NCI-H2107 (cell line): Measurements from ENCODE around the gene SEC24C.
A peak's percentile ranks its signal among the peaks of the same experiment; 100 is the strongest.
"Not testable (repeated sequence)": the region's sequence is repeated elsewhere in the genome, so short reads cannot be mapped to it uniquely, and the experiment has no call there.

Experiments used
- DNase-seq: peaks from one replicate; lab custom pipeline; 2025; lab: John Stamatoyannopoulos, UW

SEC24C gene

GRCh38 chr10:73773152-73773879 is 29.1 kb downstream of the SEC24C start:
- no peak for DNase-seq

GRCh38 chr10:73774637-73775036 is 30.5 kb downstream of the SEC24C start:
- no peak for DNase-seq

- DNase-seq, result no peak
Observed at GRCh38 chr10:73779018-73779417, 34.8 kb downstream of the SEC24C start.

- no peak for DNase-seq
Observed at GRCh38 chr10:73779539-73780197, 35.5 kb downstream of the SEC24C start.

- no peak for DNase-seq
Observed at GRCh38 chr10:73780301-73780700, 36.1 kb downstream of the SEC24C start.

- no peak for DNase-seq
Observed at GRCh38 chr10:73780966-73781365, 36.8 kb downstream of the SEC24C start.

- no peak for DNase-seq
Observed at GRCh38 chr10:73781548-73781878, 37.3 kb downstream of the SEC24C start.

GRCh38 chr10:73781879-73782748 is 37.9 kb downstream of the SEC24C start, which contains the start of gene CHCHD1:
CHCHD1 (plus strand) TSS chr10:73782048; CDS start chr10:73782076, 28 bp downstream.
- DNase-seq, result peak; percentile 38

GRCh38 chr10:73782749-73783085 is 38.5 kb downstream of the SEC24C start:
- no peak for DNase-seq

GRCh38 chr10:73785211-73785720 is 41.1 kb downstream of the SEC24C start, which contains the start of gene ZSWIM8:
ZSWIM8 (plus strand) TSS chr10:73785606; CDS start chr10:73785879, 273 bp downstream.
- peak; percentile 75 for DNase-seq

GRCh38 chr10:73785721-73786511 is 41.7 kb downstream of the SEC24C start:
- no peak for DNase-seq

- no peak for DNase-seq
Observed at GRCh38 chr10:73786512-73786885, 42.3 kb downstream of the SEC24C start.

GRCh38 chr10:73787031-73787800 is 43.0 kb downstream of the SEC24C start:
- not testable (repeated sequence) for DNase-seq

- no peak for DNase-seq
Observed at GRCh38 chr10:73788864-73789658, 44.9 kb downstream of the SEC24C start.

- DNase-seq, result no peak
Observed at GRCh38 chr10:73789659-73790055, 45.5 kb downstream of the SEC24C start.

GRCh38 chr10:73790886-73791625 is 46.9 kb downstream of the SEC24C start:
- DNase-seq, result no peak

- no peak for DNase-seq
Observed at GRCh38 chr10:73791871-73792400, 47.8 kb downstream of the SEC24C start.

- DNase-seq, result no peak
Observed at GRCh38 chr10:73793456-73793855, 49.3 kb downstream of the SEC24C start.

GRCh38 chr10:73795491-73795890 is 51.3 kb downstream of the SEC24C start:
- not testable (repeated sequence) for DNase-seq
